HEK293 (cell line): ENCODE data around the gene CMTM1.

ENCODE experiments used
- RBAK ChIP-seq: fragments of 450-650 bp; formaldehyde crosslinking; IDR thresholded peaks from 2 replicates; pipeline ENCODE4 v1.5.1; 2016; ENCODE audit warnings: missing biosample characterization, missing genetic modification characterization
- TF ChIP-seq, protein P1 (sequence below): fragments of 450-650 bp; formaldehyde crosslinking; IDR thresholded peaks from 2 replicates; pipeline ENCODE4 v1.5.1; 2016; ENCODE audit warnings: missing biosample characterization, missing genetic modification characterization

DNA sequence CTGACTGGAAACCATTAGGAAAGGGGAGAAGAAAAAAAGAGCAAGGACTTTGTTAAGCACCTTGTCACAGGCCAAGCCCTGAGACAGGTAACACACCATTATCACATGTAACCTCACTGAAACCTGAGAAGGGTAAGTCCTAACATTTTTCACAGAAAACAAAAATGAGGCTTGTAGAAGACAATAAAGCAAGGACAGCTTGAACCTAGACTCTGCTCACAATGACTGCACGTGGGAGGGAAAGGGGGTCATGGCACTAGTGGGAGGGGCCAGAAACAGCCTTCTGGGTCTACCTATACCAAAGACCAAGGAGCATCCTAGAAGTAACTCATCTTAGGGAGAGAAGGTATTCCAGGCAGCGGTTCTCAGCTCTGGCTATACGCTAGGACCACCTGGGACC is 23.8 kb upstream of the CMTM1 start:
- TF ChIP-seq, protein P1, sequence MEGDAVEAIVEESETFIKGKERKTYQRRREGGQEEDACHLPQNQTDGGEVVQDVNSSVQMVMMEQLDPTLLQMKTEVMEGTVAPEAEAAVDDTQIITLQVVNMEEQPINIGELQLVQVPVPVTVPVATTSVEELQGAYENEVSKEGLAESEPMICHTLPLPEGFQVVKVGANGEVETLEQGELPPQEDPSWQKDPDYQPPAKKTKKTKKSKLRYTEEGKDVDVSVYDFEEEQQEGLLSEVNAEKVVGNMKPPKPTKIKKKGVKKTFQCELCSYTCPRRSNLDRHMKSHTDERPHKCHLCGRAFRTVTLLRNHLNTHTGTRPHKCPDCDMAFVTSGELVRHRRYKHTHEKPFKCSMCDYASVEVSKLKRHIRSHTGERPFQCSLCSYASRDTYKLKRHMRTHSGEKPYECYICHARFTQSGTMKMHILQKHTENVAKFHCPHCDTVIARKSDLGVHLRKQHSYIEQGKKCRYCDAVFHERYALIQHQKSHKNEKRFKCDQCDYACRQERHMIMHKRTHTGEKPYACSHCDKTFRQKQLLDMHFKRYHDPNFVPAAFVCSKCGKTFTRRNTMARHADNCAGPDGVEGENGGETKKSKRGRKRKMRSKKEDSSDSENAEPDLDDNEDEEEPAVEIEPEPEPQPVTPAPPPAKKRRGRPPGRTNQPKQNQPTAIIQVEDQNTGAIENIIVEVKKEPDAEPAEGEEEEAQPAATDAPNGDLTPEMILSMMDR = no peak
- no peak for TF ChIP-seq RBAK (tag by site-specific recombination)
